A673 (cell line): ENCODE measurements around the gene CASQ1.

ENCODE experiments used
- EZH2 ChIP-seq: fragments of 200-600 bp; sonication (generic); IDR thresholded peaks from 2 replicates; pipeline ENCODE4 v1.6.1; 2017; ENCODE audit warnings: borderline replicate concordance, low read depth, mild to moderate bottlenecking, mixed read lengths, antibody characterized with exemption, low read length; ENCODE audit not compliant: poor library complexity, severe bottlenecking
- TF ChIP-seq, protein P1 (sequence below): fragments of 300-800, 200-600 bp; sonication (generic); conservative IDR thresholded peaks from 2 replicates; pipeline ENCODE4 v1.5.1; 2017; ENCODE audit warnings: low read depth, mild to moderate bottlenecking, antibody characterized with exemption, low read length, moderate library complexity, mixed read lengths

DNA sequence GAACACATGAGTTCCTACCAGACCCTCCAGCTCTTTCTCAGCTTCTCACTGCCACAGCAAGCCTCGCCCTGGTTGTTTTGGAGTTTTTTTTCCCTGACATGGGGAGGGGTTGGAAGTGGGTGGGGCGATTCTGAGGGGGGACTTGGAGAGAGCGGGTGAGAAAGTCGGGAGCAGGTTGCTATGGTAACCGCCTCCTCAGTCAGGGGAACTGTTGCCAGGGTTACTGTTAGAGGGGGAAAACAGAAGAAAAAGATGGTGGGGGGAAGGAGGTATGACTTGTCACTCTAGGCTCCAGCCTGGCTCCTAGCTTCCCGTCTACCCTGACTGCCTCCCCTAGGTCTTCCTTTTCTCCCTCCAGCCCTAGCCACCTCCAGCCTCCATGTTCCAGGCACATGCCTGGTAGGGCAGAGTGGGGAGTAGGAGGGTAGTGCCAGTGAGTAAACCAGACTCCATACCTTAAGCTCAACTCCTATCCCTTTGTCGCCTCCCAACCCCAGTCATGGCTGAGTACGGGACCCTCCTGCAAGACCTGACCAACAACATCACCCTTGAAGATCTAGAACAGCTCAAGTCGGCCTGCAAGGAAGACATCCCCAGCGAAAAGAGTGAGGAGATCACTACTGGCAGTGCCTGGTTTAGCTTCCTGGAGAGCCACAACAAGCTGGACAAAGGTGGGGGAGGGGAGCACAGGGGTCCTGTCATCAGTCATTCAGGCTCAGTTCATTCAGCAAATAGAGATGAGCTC, 20.8 kb downstream of the CASQ1 start:
- TF ChIP-seq, protein P1, sequence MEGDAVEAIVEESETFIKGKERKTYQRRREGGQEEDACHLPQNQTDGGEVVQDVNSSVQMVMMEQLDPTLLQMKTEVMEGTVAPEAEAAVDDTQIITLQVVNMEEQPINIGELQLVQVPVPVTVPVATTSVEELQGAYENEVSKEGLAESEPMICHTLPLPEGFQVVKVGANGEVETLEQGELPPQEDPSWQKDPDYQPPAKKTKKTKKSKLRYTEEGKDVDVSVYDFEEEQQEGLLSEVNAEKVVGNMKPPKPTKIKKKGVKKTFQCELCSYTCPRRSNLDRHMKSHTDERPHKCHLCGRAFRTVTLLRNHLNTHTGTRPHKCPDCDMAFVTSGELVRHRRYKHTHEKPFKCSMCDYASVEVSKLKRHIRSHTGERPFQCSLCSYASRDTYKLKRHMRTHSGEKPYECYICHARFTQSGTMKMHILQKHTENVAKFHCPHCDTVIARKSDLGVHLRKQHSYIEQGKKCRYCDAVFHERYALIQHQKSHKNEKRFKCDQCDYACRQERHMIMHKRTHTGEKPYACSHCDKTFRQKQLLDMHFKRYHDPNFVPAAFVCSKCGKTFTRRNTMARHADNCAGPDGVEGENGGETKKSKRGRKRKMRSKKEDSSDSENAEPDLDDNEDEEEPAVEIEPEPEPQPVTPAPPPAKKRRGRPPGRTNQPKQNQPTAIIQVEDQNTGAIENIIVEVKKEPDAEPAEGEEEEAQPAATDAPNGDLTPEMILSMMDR, result no peak
- no peak for TF ChIP-seq EZH2
